Liver (tissue), 9 donors: Measurements from ENCODE around the gene SC5D. TPM values are rescaled to one million over a fixed set of nuclear protein-coding genes. Genes with fewer than 3 reads are reported as not detected.

ENCODE experiments used
- DNase-seq: peaks from one replicate; pipeline ENCODE4 v3.0.0-alpha.2; 2017; ENCODE audit warnings: low spot score
- H3K27ac ChIP-seq, 2 donors: one replicate each; pipeline ENCODE4 v1.7.0; 2013; ENCODE audit warnings: inconsistent platforms in 2 of 2, low read length in 2 of 2, control low read depth in 1 of 2, low read depth in 1 of 2, mild to moderate bottlenecking in 1 of 2
- H3K27me3 ChIP-seq, 4 donors: one replicate each; pipeline versions ENCODE4 v1.6.1 to v1.7.0; 2013; ENCODE audit warnings: low read length in 3 of 4, inconsistent platforms in 1 of 4, mild to moderate bottlenecking in 1 of 4, moderate library complexity in 1 of 4; ENCODE audit not compliant: control insufficient read depth in 4 of 4, insufficient read depth in 4 of 4
- H3K36me3 ChIP-seq, 4 donors: one replicate each; pipeline versions ENCODE4 v1.6.1 to v1.7.0; 2013; ENCODE audit warnings: low read length in 3 of 4, mild to moderate bottlenecking in 3 of 4, low read depth in 1 of 4, moderate library complexity in 1 of 4; ENCODE audit not compliant: control insufficient read depth in 4 of 4, insufficient read depth in 3 of 4
- H3K4me1 ChIP-seq, 4 donors: one replicate each; pipeline versions ENCODE4 v1.6.1 to v1.7.0; 2013; ENCODE audit warnings: low read length in 3 of 4, mild to moderate bottlenecking in 3 of 4, moderate library complexity in 1 of 4; ENCODE audit not compliant: control insufficient read depth in 4 of 4, insufficient read depth in 4 of 4
- H3K4me3 ChIP-seq, 3 donors: one replicate each; pipeline versions ENCODE4 v1.6.1 to v1.7.0; 2013; ENCODE audit warnings: low read length in 3 of 3, control low read depth in 1 of 3, low read depth in 1 of 3, mild to moderate bottlenecking in 1 of 3
- H3K9ac ChIP-seq, 2 donors: one replicate each; pipeline ENCODE4 v1.7.0; 2013; ENCODE audit warnings: low read length in 2 of 2, mild to moderate bottlenecking in 2 of 2, moderate library complexity in 2 of 2, control low read depth in 1 of 2, low read depth in 1 of 2
- H3K9me3 ChIP-seq, 4 donors: one replicate each; pipeline versions ENCODE4 v1.6.1 to v1.7.0; 2013; ENCODE audit warnings: low read length in 3 of 4; ENCODE audit not compliant: control insufficient read depth in 4 of 4
- ATF3 ChIP-seq: IDR thresholded peaks from 2 replicates; pipeline ENCODE4 v1.6.1; 2016; ENCODE audit warnings: antibody characterized with exemption
- CTCF ChIP-seq: fragments of 150-350 bp; IDR thresholded peaks from 2 replicates; pipeline ENCODE4 v1.5.1; 2017; ENCODE audit warnings: improper control_type of control experiment, low read depth, low read length; ENCODE audit not compliant: missing input control
- EGR1 ChIP-seq, 2 donors: IDR thresholded peaks; 2 replicates each; pipeline ENCODE4 v1.6.1; 2016 to 2018; ENCODE audit warnings: antibody characterized with exemption in 2 of 2, low read depth in 2 of 2
- GABPA ChIP-seq, 2 donors: IDR thresholded peaks in 1 of 2; conservative IDR thresholded peaks in 1 of 2; 2 replicates each; pipeline ENCODE4 v1.6.1; 2016; ENCODE audit warnings: antibody characterized with exemption in 2 of 2, mild to moderate bottlenecking in 1 of 2, moderate library complexity in 1 of 2
- JUND ChIP-seq, 2 donors: IDR thresholded peaks; 2 replicates each; pipeline ENCODE4 v1.6.1; 2016; ENCODE audit warnings: antibody characterized with exemption in 2 of 2
- MAX ChIP-seq: IDR thresholded peaks from 2 replicates; pipeline ENCODE4 v1.6.1; 2016; ENCODE audit warnings: antibody characterized with exemption
- NR2F2 ChIP-seq: IDR thresholded peaks from 2 replicates; pipeline ENCODE4 v1.6.1; 2016; ENCODE audit warnings: antibody characterized with exemption
- WGBS: extraction: QIAGEN DNeasy Blood & Tissue Kit; methylation state at CpG from one replicate; pipeline ENCODE4 v1.1.7; 2013; 5-methylcytosine and 5-hydroxymethylcytosine counted together
- polyA plus RNA-seq, 2 donors: library from polyadenylated mRNA; stranded (reverse) in 1 of 2; unstranded in 1 of 2; fragments of 200-250 nt in 1 of 2; fragments of >200 nt in 1 of 2; fragmentation: Nextera tagmentation in 1 of 2; extraction: Ambion mirVana in 1 of 2; gene quantifications; one replicate each; pipeline versions ENCODE4 v1.2.1 to v1.2.3, GENCODE V29; 2013 to 2015
- total RNA-seq, 2 donors: library from RNA; depleted of rRNA; stranded (reverse); fragments of >200 nt; gene quantifications; one replicate each; pipeline ENCODE4 v1.2.3, GENCODE V29; 2014
- donor health status: healthy.
- donor health status: healthy.
- donor health status: healthy.
- donor health status: healthy.
- donor health status: healthy.

The SC5D gene
- total and polyA plus RNA-seq, 4 donors: 80.1 to 282 (median 153) TPM

GRCh38 chr11:121356357-121356756, 63.8 kb downstream of the SC5D start:
- H3K27ac ChIP-seq: no peak overlapping the region
- 86% methylated on average over 3 of the region's 3 CpGs for WGBS
- H3K27me3 ChIP-seq: no peaks in the 10 kb centered on the region
- H3K4me3 ChIP-seq: no peak overlapping the region
- H3K4me1 ChIP-seq: peaks cover 0 to 5% (median under 1%) of the 10 kb centered on the region in 4 donors
- no peak overlapping the region for H3K9ac ChIP-seq
- TF ChIP-seq CTCF (no peak), JUND (IDR thresholded peaks at IDR 0.05) (no peak), ATF3 (no peak), MAX (no peak), GABPA (IDR thresholded peaks at IDR 0.05 in 1 of 2, conservative IDR thresholded peaks at IDR 0.05 in 1 of 2) (no peak), NR2F2 (no peak), EGR1 (IDR thresholded peaks at IDR 0.05; ENCODE audit: low read depth in 2 of 2) (no peak)
- no peaks in the 10 kb centered on the region for H3K36me3 ChIP-seq
- H3K9me3 ChIP-seq: no peaks in the 10 kb centered on the region
- DNase-seq: no peak

Other genes starting within 250 kb of the SC5D start
- gene TECTA, start 191.5 kb upstream of the SC5D start, total RNA-seq: 1 to 10 TPM in 1 of 2 donors, under 1 TPM in 1; 0.93 to 2.4 TPM
- gene TECTA, start 191.5 kb upstream of the SC5D start, polyA plus RNA-seq: under 1 TPM; 0.46 to 0.52 TPM
- 100 to 1,000 TPM in 1 of 2 donors, 10 to 100 TPM in 1; 26.9 to 124 TPM for gene SORL1, start 159.5 kb downstream of the SC5D start, total RNA-seq
- gene SORL1, start 159.5 kb downstream of the SC5D start, polyA plus RNA-seq: 10 to 100 TPM; 14.6 to 23.8 TPM